ENCODE results near the gene LTBP1.

DNA sequence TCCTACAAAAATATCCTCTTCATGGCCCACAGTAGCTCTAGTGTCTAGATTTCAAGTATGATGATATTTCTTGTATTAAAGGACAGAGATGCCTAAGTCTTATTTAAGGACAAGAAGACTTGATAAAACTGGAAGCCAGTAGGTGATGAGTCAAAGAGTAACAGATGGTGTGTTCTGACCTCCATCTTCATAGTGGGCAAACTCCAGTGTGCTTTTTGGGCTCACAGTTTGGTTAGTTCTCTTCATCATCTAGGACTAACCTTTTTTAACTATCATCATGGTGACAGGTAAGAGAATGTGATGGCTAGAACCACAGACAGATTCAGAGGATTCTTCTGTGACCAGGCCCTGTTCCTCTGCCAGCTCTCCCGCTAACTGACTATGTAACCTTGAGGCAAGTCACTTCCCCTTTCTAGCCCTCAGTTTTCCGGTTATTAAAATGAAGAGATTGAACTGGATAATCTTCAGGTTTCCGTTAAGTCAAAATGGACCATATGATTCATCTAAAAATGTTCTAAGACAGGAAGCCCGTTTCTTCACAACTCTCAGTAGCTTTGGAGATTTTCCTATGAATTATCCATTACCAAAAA lies 389.4 kb downstream of the LTBP1 start:
- TF ChIP-seq TAF1 (conservative IDR thresholded peaks at IDR 0.05), result no peak
- TF ChIP-seq, protein P1, sequence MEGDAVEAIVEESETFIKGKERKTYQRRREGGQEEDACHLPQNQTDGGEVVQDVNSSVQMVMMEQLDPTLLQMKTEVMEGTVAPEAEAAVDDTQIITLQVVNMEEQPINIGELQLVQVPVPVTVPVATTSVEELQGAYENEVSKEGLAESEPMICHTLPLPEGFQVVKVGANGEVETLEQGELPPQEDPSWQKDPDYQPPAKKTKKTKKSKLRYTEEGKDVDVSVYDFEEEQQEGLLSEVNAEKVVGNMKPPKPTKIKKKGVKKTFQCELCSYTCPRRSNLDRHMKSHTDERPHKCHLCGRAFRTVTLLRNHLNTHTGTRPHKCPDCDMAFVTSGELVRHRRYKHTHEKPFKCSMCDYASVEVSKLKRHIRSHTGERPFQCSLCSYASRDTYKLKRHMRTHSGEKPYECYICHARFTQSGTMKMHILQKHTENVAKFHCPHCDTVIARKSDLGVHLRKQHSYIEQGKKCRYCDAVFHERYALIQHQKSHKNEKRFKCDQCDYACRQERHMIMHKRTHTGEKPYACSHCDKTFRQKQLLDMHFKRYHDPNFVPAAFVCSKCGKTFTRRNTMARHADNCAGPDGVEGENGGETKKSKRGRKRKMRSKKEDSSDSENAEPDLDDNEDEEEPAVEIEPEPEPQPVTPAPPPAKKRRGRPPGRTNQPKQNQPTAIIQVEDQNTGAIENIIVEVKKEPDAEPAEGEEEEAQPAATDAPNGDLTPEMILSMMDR (IDR thresholded peaks at IDR 0.05; ENCODE audit: low read depth, low read length, missing input control), result no peak
- no peak for TF ChIP-seq RXRA (IDR thresholded peaks at IDR 0.05)
- TF ChIP-seq, protein P2, sequence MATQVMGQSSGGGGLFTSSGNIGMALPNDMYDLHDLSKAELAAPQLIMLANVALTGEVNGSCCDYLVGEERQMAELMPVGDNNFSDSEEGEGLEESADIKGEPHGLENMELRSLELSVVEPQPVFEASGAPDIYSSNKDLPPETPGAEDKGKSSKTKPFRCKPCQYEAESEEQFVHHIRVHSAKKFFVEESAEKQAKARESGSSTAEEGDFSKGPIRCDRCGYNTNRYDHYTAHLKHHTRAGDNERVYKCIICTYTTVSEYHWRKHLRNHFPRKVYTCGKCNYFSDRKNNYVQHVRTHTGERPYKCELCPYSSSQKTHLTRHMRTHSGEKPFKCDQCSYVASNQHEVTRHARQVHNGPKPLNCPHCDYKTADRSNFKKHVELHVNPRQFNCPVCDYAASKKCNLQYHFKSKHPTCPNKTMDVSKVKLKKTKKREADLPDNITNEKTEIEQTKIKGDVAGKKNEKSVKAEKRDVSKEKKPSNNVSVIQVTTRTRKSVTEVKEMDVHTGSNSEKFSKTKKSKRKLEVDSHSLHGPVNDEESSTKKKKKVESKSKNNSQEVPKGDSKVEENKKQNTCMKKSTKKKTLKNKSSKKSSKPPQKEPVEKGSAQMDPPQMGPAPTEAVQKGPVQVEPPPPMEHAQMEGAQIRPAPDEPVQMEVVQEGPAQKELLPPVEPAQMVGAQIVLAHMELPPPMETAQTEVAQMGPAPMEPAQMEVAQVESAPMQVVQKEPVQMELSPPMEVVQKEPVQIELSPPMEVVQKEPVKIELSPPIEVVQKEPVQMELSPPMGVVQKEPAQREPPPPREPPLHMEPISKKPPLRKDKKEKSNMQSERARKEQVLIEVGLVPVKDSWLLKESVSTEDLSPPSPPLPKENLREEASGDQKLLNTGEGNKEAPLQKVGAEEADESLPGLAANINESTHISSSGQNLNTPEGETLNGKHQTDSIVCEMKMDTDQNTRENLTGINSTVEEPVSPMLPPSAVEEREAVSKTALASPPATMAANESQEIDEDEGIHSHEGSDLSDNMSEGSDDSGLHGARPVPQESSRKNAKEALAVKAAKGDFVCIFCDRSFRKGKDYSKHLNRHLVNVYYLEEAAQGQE (IDR thresholded peaks at IDR 0.05), result no peak
- no peak for TF ChIP-seq YY1 (IDR thresholded peaks at IDR 0.05)
- TF ChIP-seq FOXA1 (IDR thresholded peaks at IDR 0.05), result no peak
- TF ChIP-seq RAD21 (IDR thresholded peaks at IDR 0.05), result no peak
- no peak for TF ChIP-seq GABPA (IDR thresholded peaks at IDR 0.05 in 1 of 2, conservative IDR thresholded peaks at IDR 0.05 in 1 of 2)
- TF ChIP-seq, protein P3, sequence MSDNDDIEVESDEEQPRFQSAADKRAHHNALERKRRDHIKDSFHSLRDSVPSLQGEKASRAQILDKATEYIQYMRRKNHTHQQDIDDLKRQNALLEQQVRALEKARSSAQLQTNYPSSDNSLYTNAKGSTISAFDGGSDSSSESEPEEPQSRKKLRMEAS (IDR thresholded peaks at IDR 0.05), result no peak
- TF ChIP-seq, protein P4, sequence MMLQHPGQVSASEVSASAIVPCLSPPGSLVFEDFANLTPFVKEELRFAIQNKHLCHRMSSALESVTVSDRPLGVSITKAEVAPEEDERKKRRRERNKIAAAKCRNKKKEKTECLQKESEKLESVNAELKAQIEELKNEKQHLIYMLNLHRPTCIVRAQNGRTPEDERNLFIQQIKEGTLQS (IDR thresholded peaks at IDR 0.05), result no peak
- TF ChIP-seq JUND (IDR thresholded peaks at IDR 0.05), result no peak
- TF ChIP-seq SP1 (IDR thresholded peaks at IDR 0.05), result no peak

All from liver (tissue), 3 donors.